Suprapubic skin (tissue), 4 donors: ENCODE data around the gene KPNA6. TPM values are rescaled to one million over a fixed set of nuclear protein-coding genes. Genes with fewer than 3 reads are reported as not detected.

ENCODE experiments used
- DNase-seq, 2 donors: peaks; one replicate each; pipeline ENCODE4 v3.0.0-alpha.2; 2019; ENCODE audit warnings: low spot score in 2 of 2
- H3K27ac ChIP-seq: fragments of 200-600 bp; sonication (generic); one replicate; pipeline ENCODE4 v1.5.1; 2019
- H3K27me3 ChIP-seq: fragments of 200-600 bp; sonication (generic); one replicate; pipeline ENCODE4 v1.5.1; 2019
- H3K36me3 ChIP-seq: fragments of 200-600 bp; sonication (generic); one replicate; pipeline ENCODE4 v1.5.1; 2019
- H3K4me1 ChIP-seq: fragments of 200-600 bp; sonication (generic); one replicate; pipeline ENCODE4 v1.5.1; 2019
- H3K4me3 ChIP-seq: fragments of 200-600 bp; sonication (generic); one replicate; pipeline ENCODE4 v1.5.1; 2019; ENCODE audit warnings: mild to moderate bottlenecking
- H3K9me3 ChIP-seq: fragments of 200-600 bp; sonication (generic); one replicate; pipeline ENCODE4 v1.5.1; 2019
- EP300 ChIP-seq: sonication (generic); formaldehyde crosslinking; IDR thresholded peaks from one replicate; pipeline ENCODE4 v1.6.1; 2017; ENCODE audit warnings: antibody characterized with exemption
- POLR2A ChIP-seq, 2 donors: fragments of 450-650 bp; IDR thresholded peaks; one replicate each; pipeline ENCODE4 v1.6.1; 2017; ENCODE audit warnings: antibody characterized with exemption in 2 of 2, mild to moderate bottlenecking in 2 of 2, moderate library complexity in 2 of 2
- POLR2AphosphoS5 ChIP-seq, 3 donors: sonication (generic); formaldehyde crosslinking; IDR thresholded peaks; one replicate each; pipeline ENCODE4 v1.6.1; 2017; ENCODE audit warnings: antibody characterized with exemption in 3 of 3
- WGBS: methylation state at CpG from one replicate; pipeline ENCODE4 v1.1.5; 2018; 5-methylcytosine and 5-hydroxymethylcytosine counted together
- total RNA-seq, 4 donors: library from RNA; depleted of rRNA; stranded (reverse); fragments of >200 nt; gene quantifications; one replicate each; pipeline ENCODE4 v1.1.0, GENCODE V29; 2016
- TF ChIP-seq, protein P1 (sequence below), 2 donors: fragments of 200-600 bp in 1 of 2; fragments of 450-650 bp in 1 of 2; sonication (generic) in 1 of 2; IDR thresholded peaks; one replicate each; pipeline ENCODE4 v1.5.1; 2016 to 2019; ENCODE audit warnings: antibody characterized with exemption in 2 of 2, mild to moderate bottlenecking in 1 of 2, moderate library complexity in 1 of 2

The KPNA6 gene
- total RNA-seq, 4 donors from 2014 or later = 42.4 to 52.3 (median 46.5) TPM

GRCh38 chr1:32204943-32205361 is 97.1 kb downstream of the KPNA6 start:
- DNase-seq = no peak
- 31% methylated on average over 25 of the region's 26 CpGs for WGBS
- Histone ChIP-seq H3K27me3 (no peaks in the 10 kb centered on the region), H3K9me3 (no peaks in the 10 kb centered on the region), H3K27ac (no peak overlapping the region), H3K4me3 (peak overlapping the region; percentile 72), H3K36me3 (no peaks in the 10 kb centered on the region), H3K4me1 (peaks cover 45% of the 10 kb centered on the region)
- TF ChIP-seq POLR2AphosphoS5 (IDR thresholded peaks at IDR 0.05) (no peak), POLR2A (IDR thresholded peaks at IDR 0.05) (no peak), EP300 (no peak)
- TF ChIP-seq, protein P1, sequence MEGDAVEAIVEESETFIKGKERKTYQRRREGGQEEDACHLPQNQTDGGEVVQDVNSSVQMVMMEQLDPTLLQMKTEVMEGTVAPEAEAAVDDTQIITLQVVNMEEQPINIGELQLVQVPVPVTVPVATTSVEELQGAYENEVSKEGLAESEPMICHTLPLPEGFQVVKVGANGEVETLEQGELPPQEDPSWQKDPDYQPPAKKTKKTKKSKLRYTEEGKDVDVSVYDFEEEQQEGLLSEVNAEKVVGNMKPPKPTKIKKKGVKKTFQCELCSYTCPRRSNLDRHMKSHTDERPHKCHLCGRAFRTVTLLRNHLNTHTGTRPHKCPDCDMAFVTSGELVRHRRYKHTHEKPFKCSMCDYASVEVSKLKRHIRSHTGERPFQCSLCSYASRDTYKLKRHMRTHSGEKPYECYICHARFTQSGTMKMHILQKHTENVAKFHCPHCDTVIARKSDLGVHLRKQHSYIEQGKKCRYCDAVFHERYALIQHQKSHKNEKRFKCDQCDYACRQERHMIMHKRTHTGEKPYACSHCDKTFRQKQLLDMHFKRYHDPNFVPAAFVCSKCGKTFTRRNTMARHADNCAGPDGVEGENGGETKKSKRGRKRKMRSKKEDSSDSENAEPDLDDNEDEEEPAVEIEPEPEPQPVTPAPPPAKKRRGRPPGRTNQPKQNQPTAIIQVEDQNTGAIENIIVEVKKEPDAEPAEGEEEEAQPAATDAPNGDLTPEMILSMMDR (IDR thresholded peaks at IDR 0.05) = no peak

GRCh38 chr1:32205401-32206370 is 97.8 kb downstream of the KPNA6 start, which contains the start of gene IQCC:
IQCC (plus strand) TSS chr1:32205671; CDS start chr1:32205682, 11 bp downstream.
- Histone ChIP-seq H3K27ac (peak within 1 kb of the TSS; percentile 13), H3K4me3 (peak within 1 kb of the TSS; percentile 72), H3K4me1 (peaks cover 41% of the 10 kb centered on the region), H3K36me3 (no peaks in the 10 kb centered on the region), H3K9me3 (no peaks in the 10 kb centered on the region), H3K27me3 (no peaks in the 10 kb centered on the region)
- peak; percentile 91 to 92 for DNase-seq
- 4% methylated on average over 20 of the region's 77 CpGs for WGBS
- no peak for TF ChIP-seq POLR2AphosphoS5 (IDR thresholded peaks at IDR 0.05)
- peak in 1 of 2 donors; percentile 11 for TF ChIP-seq POLR2A (IDR thresholded peaks at IDR 0.05)

GRCh38 chr1:32208469-32208868 is 100.6 kb downstream of the KPNA6 start:
- H3K4me3 ChIP-seq = no peak overlapping the region
- peaks cover 23% of the 10 kb centered on the region for H3K4me1 ChIP-seq
- no peak for DNase-seq
- H3K27ac ChIP-seq = no peak overlapping the region
- no peak for TF ChIP-seq POLR2AphosphoS5 (IDR thresholded peaks at IDR 0.05)
- TF ChIP-seq, protein P1 (IDR thresholded peaks at IDR 0.05) = no peak
- no peak for TF ChIP-seq POLR2A (IDR thresholded peaks at IDR 0.05)
- TF ChIP-seq EP300 = no peak
- no peaks in the 10 kb centered on the region for H3K27me3 ChIP-seq
- no peaks in the 10 kb centered on the region for H3K9me3 ChIP-seq
- H3K36me3 ChIP-seq = peaks cover 6% of the 10 kb centered on the region
- WGBS = 90% methylated on average over 6 of the region's 6 CpGs

DNA sequence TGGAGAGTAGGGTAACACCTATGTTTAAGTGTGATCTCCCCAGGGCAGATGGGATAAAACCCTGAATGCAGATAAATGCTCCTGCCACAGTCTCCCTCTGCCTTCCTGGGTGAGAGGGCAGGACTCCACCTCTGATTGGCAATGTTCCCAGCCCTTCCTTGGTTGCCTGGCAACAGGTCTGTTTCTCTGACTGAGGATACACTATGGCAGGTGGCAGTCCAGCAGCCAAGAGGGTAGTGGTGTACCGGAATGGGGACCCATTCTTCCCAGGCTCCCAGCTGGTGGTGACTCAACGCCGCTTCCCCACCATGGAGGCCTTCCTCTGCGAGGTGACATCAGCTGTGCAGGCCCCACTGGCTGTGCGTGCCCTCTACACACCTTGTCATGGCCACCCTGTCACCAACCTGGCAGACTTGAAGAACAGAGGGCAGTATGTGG is 101.1 kb downstream of the KPNA6 start, which contains the start of gene DCDC2B:
TSS of gene DCDC2B (plus strand) at position 199 of the 438 bp plus-strand sequence. CDS start at position 204, 5 bp downstream.
- WGBS = no CpG with 5 or more reads among the region's 5 CpGs
- Histone ChIP-seq H3K36me3 (peaks cover 6% of the 10 kb centered on the region), H3K27ac (no peak within 1 kb of the TSS), H3K9me3 (no peaks in the 10 kb centered on the region), H3K4me3 (no peak within 1 kb of the TSS), H3K27me3 (no peaks in the 10 kb centered on the region), H3K4me1 (peaks cover 23% of the 10 kb centered on the region)
- TF ChIP-seq EP300 (no peak), POLR2A (IDR thresholded peaks at IDR 0.05) (no peak)
- TF ChIP-seq, protein P1 (IDR thresholded peaks at IDR 0.05) = no peak
- DNase-seq = peak in 1 of 2 donors; percentile 71

DNA sequence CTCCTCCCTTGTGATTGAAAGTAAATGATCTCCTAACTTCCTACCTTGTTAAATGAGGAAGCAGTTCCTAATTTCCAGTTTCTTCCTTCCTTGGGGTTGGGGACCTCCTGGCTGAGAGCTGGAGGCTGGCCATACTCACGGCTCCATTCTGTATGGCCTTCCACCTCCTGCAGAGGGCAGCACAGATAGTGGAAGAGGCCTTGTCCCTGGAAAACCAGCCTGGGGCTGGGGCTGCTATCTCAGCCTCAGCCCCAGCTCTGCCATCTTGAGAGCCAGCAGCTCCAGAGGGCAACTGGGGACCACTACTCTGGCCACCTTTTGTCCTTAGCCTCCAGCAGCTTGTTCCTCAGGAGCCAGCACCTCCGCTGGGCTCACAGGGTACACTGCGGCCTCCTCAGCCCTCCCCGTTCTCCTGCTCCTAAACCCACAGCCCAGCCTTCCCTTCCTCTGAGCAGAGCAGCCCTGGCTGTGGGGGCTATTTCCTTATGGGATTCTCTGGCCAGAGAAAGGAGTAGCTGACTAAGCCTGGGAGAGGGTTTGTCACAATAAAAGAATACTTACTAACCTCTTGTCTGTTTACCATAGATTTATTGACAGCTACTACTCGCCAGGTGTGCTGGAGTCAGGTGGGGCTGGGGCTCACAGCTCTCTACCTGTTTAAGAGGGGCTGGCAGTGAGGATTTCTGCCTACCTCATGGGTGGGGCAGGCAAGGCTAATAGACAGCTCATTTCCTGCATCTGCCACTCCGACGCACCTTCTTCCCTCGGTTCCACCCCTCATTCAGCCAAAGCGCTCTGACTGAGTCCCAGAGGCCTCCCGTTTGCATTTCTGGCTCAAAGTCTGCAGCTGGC is 108.0 kb downstream of the KPNA6 start:
- no peak overlapping the region for H3K27ac ChIP-seq
- H3K36me3 ChIP-seq = peaks cover 40% of the 10 kb centered on the region
- no peaks in the 10 kb centered on the region for H3K27me3 ChIP-seq
- 71% methylated on average over 10 of the region's 10 CpGs for WGBS
- DNase-seq = no peak
- H3K4me1 ChIP-seq = peaks cover 15% of the 10 kb centered on the region
- no peak overlapping the region for H3K4me3 ChIP-seq
- no peaks in the 10 kb centered on the region for H3K9me3 ChIP-seq
- TF ChIP-seq POLR2A (IDR thresholded peaks at IDR 0.05) (no peak), EP300 (no peak), POLR2AphosphoS5 (IDR thresholded peaks at IDR 0.05) (no peak)
- TF ChIP-seq, protein P1 (IDR thresholded peaks at IDR 0.05) = peak; percentile 37 to 73
